Mucosa of descending colon (tissue), 3 donors: Measurements from ENCODE around the gene TRH. TPM values are rescaled to one million over a fixed set of nuclear protein-coding genes. Genes with fewer than 3 reads are reported as not detected.

Experiments used
- ATAC-seq: fragments of 200-7000 bp; cut with Tn5 transposase; one replicate; pipeline ENCODE4 v1.9.1; 2020; ENCODE audit warnings: mild to moderate bottlenecking, moderate library complexity
- DNase-seq, 3 donors: peaks; one replicate each; pipeline ENCODE4 v3.0.0-alpha.2; 2020
- H3K36me3 ChIP-seq: fragments of 200-600 bp; one replicate; pipeline ENCODE4 v1.8.0; 2021; ENCODE audit warnings: low read depth, mild to moderate bottlenecking
- H3K4me1 ChIP-seq: fragments of 200-600 bp; one replicate; pipeline ENCODE4 v1.8.0; 2021; ENCODE audit warnings: low read depth, mild to moderate bottlenecking
- H3K4me3 ChIP-seq: fragments of 200-600 bp; one replicate; pipeline ENCODE4 v1.8.0; 2021; ENCODE audit warnings: mild to moderate bottlenecking
- H3K9me3 ChIP-seq: fragments of 200-600 bp; one replicate; pipeline ENCODE4 v1.8.0; 2021; ENCODE audit warnings: mild to moderate bottlenecking
- CTCF ChIP-seq: fragments of 200-600 bp; IDR thresholded peaks from one replicate; pipeline ENCODE4 v1.8.0; 2022; ENCODE audit warnings: antibody characterized with exemption, mild to moderate bottlenecking
- intact Hi-C, 2 donors: fragments of 100-400 bp; cut with DNase I in 1 of 2; cut with micrococcal nuclease in 1 of 2; formaldehyde crosslinking; loops; one replicate each; pipeline versions ENCODE4 v1.11.0 to v1.11.1; 2022; cut with DNase I, micrococcal nuclease
- total RNA-seq, 3 donors: library from RNA; stranded (reverse); fragmentation: NEBNext Ultra II Directional in 2 of 3; extraction: Animal tissue kit (Norgen Biotek cat#: 25700) in 2 of 3; gene quantifications; one replicate each; pipeline versions ENCODE4 v1.2.1 to v1.2.4, GENCODE V29; 2021 to 2023
- donor health status: DM: no; HTN: no; CAD: no; lungs with moderate emphysema.
- donor health status: DM: no; HTN: no; CAD: no.
- donor health status: DM: no; HTN: yes; CAD: no.

The TRH gene
- total RNA-seq, 3 donors from 2014 or later = not detected

DNA sequence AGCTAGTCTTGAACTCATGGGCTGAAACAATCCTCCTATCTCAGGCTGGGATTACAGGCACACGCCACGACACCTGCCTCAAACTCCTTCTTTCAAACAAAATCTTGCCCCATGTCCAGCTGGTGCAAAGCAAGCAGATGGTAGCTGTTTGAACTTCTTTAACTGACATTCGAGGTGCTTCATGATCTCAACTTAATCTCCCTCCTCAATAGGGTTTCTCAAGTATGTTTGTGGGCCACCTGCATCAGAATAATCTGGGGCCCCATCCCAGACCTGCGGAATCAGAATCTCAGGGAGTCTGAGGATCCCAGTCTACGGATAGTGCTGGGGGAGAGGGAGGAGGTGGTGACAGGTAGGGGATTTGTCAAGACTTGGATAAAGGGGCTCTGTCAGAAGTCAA is 20.9 kb upstream of the TRH start:
- H3K4me3 ChIP-seq = no peak overlapping the region
- H3K9me3 ChIP-seq = no peaks in the 10 kb centered on the region
- no peak for ATAC-seq
- H3K36me3 ChIP-seq = no peaks in the 10 kb centered on the region
- no peak for TF ChIP-seq CTCF
- DNase-seq = no peak
- intact Hi-C loops = no loop called here
- no peaks in the 10 kb centered on the region for H3K4me1 ChIP-seq

- DNase-seq = no peak
- ATAC-seq = no peak
- H3K36me3 ChIP-seq = no peaks in the 10 kb centered on the region
- no peak overlapping the region for H3K4me3 ChIP-seq
- H3K4me1 ChIP-seq = no peaks in the 10 kb centered on the region
- H3K9me3 ChIP-seq = no peaks in the 10 kb centered on the region
- TF ChIP-seq CTCF = no peak
- intact Hi-C loops = no loop called here
These were observed 20.0 kb upstream of the TRH start for GRCh38 chr3:129954514-129954913.

- no peaks in the 10 kb centered on the region for H3K4me1 ChIP-seq
These were observed 17.6 kb upstream of the TRH start for GRCh38 chr3:129956936-129957335.

DNA sequence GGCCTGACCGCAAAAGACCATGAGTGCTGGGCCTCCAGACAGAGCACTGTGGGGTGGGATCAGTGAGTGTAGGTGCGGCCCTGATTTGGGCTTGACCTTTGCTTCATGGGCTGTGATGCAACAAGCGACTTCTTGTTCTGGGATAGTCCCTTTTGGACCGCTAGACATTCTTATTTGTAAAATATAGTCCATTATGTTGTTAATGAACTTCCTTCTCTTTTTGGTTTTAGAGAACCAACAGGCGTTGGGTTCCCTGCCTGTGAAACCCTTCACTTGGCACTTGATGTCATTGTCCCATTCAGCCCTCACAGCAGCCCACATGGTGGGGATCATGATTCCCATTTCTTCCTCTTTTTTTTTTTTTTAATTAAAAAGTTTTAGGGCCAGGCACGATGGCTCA is 15.8 kb upstream of the TRH start:
- ATAC-seq = no peak
- Histone ChIP-seq H3K4me3 (no peak overlapping the region), H3K9me3 (no peaks in the 10 kb centered on the region), H3K36me3 (no peaks in the 10 kb centered on the region), H3K4me1 (no peaks in the 10 kb centered on the region)
- no peak for TF ChIP-seq CTCF
- no peak for DNase-seq
- intact Hi-C loops = no loop called here

More at GRCh38 chr3:129956936-129957335, 17.6 kb upstream of the TRH start:
- ATAC-seq (no peak), DNase-seq (no peak)
- TF ChIP-seq CTCF = no peak
- Histone ChIP-seq H3K4me3 (no peak overlapping the region), H3K36me3 (no peaks in the 10 kb centered on the region), H3K9me3 (no peaks in the 10 kb centered on the region)
- intact Hi-C loops = no loop called here

GRCh38 chr3:129961141-129961541 is 13.4 kb upstream of the TRH start:
- ATAC-seq (no peak), DNase-seq (no peak)
- H3K4me3 ChIP-seq = no peak overlapping the region
- intact Hi-C loops = no loop called here
- H3K4me1 ChIP-seq = no peaks in the 10 kb centered on the region
- no peaks in the 10 kb centered on the region for H3K9me3 ChIP-seq
- no peak for TF ChIP-seq CTCF
- H3K36me3 ChIP-seq = no peaks in the 10 kb centered on the region

- TF ChIP-seq CTCF = no peak
- DNase-seq (no peak), ATAC-seq (no peak)
- intact Hi-C loops = no loop called here
- Histone ChIP-seq H3K4me3 (no peak overlapping the region), H3K4me1 (no peaks in the 10 kb centered on the region), H3K9me3 (no peaks in the 10 kb centered on the region), H3K36me3 (no peaks in the 10 kb centered on the region)
These were observed 11.9 kb upstream of the TRH start for GRCh38 chr3:129962600-129962999.
